Kidney capillary endothelial cell (primary cell): ENCODE results near the gene ITPR2.

ENCODE experiments used
- DNase-seq: peaks from one replicate; pipeline ENCODE4 v3.0.0-alpha.2; 2018; ENCODE audit warnings: low spot score

Gene ITPR2

DNA sequence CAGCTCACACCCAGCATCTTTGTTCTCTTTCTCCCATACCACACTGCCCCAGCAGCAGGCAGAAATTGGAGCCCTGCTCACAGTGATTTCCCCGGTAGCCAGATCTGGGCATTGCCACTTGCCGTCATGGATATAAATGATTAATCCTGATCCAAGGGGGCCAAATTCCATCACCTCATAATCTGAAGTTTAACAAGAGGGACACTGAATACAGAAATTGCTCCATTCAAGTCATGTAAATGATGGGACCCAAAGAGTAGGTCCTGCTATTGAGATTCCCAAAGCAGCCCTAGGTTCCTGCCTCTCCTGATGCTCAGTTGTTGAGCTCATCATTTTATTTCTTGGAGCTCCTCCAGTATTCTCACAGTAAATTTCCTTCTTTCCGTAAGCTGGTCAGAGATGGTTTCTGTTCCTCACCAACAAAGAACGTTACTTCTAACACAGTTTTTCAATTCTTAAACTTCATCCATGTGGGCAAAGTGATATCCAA lies 11.7 kb downstream of the ITPR2 start:
- no peak for DNase-seq

- no peak for DNase-seq
Measured at GRCh38 chr12:26818636-26819035, 14.4 kb downstream of the ITPR2 start.

DNA sequence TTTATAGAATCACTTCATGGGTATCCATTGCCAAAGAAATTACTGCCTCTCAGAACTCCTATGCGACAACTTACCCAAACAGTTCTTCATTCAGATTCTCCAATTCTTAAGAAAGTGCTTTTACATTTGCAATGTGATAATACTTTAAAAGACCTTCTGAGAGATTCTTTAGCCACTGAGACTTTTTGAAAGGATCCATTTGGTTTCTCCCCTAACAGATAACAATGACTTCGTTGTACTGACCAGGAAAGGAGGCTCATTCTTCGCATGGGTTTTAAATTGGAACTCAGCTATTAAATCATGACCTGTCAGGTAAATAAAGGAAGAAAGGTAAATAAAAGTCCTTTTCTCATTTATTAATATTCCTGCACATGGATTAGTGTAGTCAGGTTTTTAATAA lies 14.8 kb downstream of the ITPR2 start:
- no peak for DNase-seq

DNA sequence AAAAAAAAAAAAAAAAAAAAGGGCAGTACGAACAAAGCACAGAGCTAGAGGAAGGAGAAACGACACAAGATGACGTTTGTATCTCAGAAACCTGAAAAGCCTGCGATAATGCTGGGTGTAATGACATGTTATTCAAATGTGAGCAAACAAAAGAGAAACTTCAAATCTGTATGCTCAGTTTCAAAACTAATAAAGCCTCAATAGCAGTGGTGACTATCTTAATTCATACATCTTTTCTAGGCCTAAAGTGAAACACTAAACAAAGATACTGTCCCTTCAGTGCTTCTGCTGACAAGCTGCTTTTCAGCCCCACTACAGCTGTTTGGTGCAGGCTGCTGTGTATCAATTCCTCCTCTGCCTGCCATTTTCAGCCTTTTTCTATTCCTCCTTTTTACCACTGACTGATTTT lies 15.8 kb downstream of the ITPR2 start:
- no peak for DNase-seq

GRCh38 chr12:26813812-26814211 lies 19.2 kb downstream of the ITPR2 start:
- no peak for DNase-seq

DNA sequence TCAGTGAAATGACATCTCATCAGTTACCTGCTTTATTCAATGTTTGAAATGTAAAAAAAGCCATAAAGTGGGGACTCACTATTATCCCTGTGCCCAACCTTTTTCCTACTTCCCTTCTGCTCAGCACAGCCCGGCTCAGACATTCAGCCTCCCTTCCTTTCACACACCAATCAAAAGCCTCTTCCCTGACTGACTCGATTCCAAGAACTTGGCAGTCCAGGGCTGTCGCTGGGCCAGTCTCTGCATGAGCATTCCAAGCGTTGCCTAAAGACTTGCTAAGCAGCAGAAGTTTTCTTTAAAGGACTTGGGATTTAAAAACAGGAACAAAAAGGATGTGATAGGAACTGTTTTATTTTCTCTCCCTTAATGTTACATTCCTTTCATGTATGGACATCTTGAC lies 22.7 kb downstream of the ITPR2 start:
- DNase-seq = no peak

- no peak for DNase-seq
Measured at GRCh38 chr12:26809611-26810285, 23.2 kb downstream of the ITPR2 start.

DNA sequence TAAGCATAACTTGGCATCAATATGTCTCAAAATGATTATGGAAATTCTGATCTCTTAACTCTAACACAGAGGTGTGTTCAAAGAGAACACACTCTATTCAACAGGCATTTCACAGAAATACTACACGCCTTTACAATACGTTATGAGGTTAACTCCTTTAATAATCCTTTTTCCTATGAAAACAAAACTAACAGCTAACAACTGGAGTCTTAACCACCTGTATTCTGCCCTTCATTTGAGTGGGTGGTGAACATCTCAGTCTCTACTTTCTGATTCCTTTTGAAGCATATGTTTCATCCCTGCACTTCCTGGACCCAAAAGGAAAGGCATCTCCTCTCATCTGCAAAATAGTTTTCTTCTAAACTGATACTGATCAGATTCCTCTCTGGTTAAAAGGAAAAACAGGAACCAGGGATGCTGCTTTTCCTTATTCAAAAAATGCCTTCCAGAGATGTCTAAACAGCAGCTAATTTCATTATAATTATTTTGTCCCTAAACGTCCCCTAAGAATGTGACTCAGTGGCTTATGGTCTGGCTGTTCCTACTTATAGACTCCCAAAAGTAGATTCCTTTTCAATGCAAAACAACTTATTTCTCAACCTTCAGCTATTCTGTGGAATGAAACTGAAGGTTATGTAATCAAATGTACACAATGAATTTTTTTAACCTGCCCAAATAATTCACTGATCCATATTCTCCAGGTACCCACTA lies 24.1 kb downstream of the ITPR2 start:
- no peak for DNase-seq

- DNase-seq = no peak
Measured at GRCh38 chr12:26807292-26807691, 25.7 kb downstream of the ITPR2 start.

DNA sequence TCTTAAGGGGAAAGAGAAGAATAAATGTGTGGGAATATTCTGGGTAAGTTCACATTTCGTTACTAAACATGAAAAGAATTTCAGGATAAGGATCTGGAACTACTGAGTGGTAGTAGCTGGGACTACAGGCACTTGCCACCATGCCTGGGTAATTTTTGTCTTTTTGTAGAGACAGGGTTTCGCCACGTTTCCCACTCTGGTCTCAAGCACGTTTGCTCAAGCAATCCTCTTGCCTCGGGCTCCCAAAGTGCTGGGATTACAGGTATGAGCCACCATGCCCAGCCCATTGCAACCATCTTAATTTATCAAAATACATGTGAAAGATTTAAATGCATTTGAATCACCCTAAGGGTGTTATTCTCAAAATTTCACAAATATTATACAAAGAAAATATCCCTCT lies 26.4 kb downstream of the ITPR2 start:
- DNase-seq = no peak

- no peak for DNase-seq
Measured at GRCh38 chr12:26805401-26805971, 27.5 kb downstream of the ITPR2 start.

GRCh38 chr12:26803552-26803951 lies 29.4 kb downstream of the ITPR2 start:
- DNase-seq = no peak

GRCh38 chr12:26801486-26801885 lies 31.5 kb downstream of the ITPR2 start:
- DNase-seq = no peak

GRCh38 chr12:26800858-26801257 lies 32.1 kb downstream of the ITPR2 start:
- no peak for DNase-seq

GRCh38 chr12:26800347-26800746 lies 32.6 kb downstream of the ITPR2 start:
- DNase-seq = no peak

- DNase-seq = no peak
Measured at GRCh38 chr12:26799741-26800140, 33.3 kb downstream of the ITPR2 start.

GRCh38 chr12:26798640-26799039 lies 34.4 kb downstream of the ITPR2 start:
- DNase-seq = no peak

- DNase-seq = no peak
Measured at GRCh38 chr12:26798023-26798422, 35.0 kb downstream of the ITPR2 start.

- DNase-seq = no peak
Measured at GRCh38 chr12:26795910-26796309, 37.1 kb downstream of the ITPR2 start.

GRCh38 chr12:26791301-26791791 lies 41.6 kb downstream of the ITPR2 start:
- DNase-seq = no peak

- no peak for DNase-seq
Measured at GRCh38 chr12:26790645-26790994, 42.4 kb downstream of the ITPR2 start.

DNA sequence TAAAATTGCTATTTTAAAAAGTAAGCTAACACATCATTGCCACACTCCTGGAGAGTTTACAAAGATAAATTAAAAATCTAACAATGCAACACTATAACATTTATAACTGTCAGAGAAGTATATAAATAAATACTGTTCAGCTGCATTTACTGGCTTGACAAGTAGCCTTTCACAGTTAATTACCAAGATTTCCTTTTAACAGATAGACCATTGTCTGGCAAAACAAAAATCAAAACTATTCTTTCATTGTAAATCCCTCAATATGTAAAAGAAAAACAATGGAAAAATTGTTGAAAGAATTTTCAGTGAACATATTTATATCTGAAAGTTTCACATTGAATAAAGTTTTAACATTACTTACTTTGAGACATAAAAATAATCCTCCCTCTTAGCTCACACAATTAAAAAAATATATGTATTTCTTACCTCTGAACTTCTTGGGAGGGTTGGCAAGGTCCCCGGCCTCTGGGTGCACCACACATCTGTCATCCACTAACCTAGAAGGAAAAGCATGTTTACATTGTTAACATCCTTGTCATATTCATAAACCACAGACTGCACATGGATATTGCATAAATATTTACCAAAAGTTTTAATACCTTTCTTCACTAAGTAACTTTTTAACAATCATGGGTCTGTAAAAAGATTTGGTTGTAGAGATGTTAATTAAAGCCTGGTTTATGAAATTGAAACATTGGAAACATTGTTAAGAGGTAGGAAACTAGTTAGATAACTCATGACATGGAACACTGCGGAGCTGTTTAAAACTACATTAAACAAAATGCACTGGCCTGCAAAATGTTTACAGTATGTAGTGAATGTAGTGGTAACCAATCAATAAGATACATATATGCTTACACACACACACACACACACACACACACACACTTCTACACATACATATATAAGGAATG lies 43.0 kb downstream of the ITPR2 start:
- no peak for DNase-seq
